Skeletal muscle tissue (tissue), 4 donors: ENCODE results near the gene RPTOR. TPM values are rescaled to one million over a fixed set of nuclear protein-coding genes. Genes with fewer than 3 reads are reported as not detected.

Experiments
- H3K27ac ChIP-seq: one replicate; pipeline ENCODE4 v1.7.0; 2013; ENCODE audit warnings: mild to moderate bottlenecking, low read depth, low read length, inconsistent platforms
- H3K27me3 ChIP-seq, 3 donors: one replicate each; pipeline ENCODE4 v1.7.0; 2013; ENCODE audit warnings: low read length in 3 of 3; ENCODE audit not compliant: control insufficient read depth in 3 of 3, insufficient read depth in 3 of 3
- H3K36me3 ChIP-seq, 3 donors: one replicate each; pipeline ENCODE4 v1.7.0; 2013; ENCODE audit warnings: low read length in 3 of 3; ENCODE audit not compliant: control insufficient read depth in 3 of 3, insufficient read depth in 3 of 3
- H3K4me1 ChIP-seq, 3 donors: one replicate each; pipeline ENCODE4 v1.7.0; 2013; ENCODE audit warnings: low read length in 3 of 3, mild to moderate bottlenecking in 3 of 3; ENCODE audit not compliant: control insufficient read depth in 3 of 3, insufficient read depth in 3 of 3
- H3K4me3 ChIP-seq, 3 donors: one replicate each; pipeline ENCODE4 v1.7.0; 2013; ENCODE audit warnings: low read length in 3 of 3
- H3K9ac ChIP-seq, 3 donors: one replicate each; pipeline ENCODE4 v1.7.0; 2013; ENCODE audit warnings: low read length in 3 of 3, mild to moderate bottlenecking in 3 of 3, moderate library complexity in 2 of 3, low read depth in 1 of 3
- H3K9me3 ChIP-seq, 3 donors: one replicate each; pipeline ENCODE4 v1.7.0; 2013; ENCODE audit warnings: low read length in 3 of 3; ENCODE audit not compliant: control insufficient read depth in 3 of 3
- total RNA-seq: library from RNA; depleted of rRNA; stranded (reverse); fragments of >200 nt; gene quantifications from one replicate; pipeline ENCODE4 v1.2.3, GENCODE V29; 2014
- donor health status: Osteomylitis.

RPTOR gene
- total RNA-seq, 1 donor from 2014 or later, result 24.5 TPM

GRCh38 chr17:80614332-80615047, 69.9 kb downstream of the RPTOR start:
- no peaks in the 10 kb centered on the region for H3K36me3 ChIP-seq
- H3K9me3 ChIP-seq, result no peaks in the 10 kb centered on the region
- no peak overlapping the region for H3K27ac ChIP-seq
- no peaks in the 10 kb centered on the region for H3K27me3 ChIP-seq
- H3K4me3 ChIP-seq, result no peak overlapping the region
- peaks cover 30 to 57% (median 46%) of the 10 kb centered on the region in 3 donors for H3K4me1 ChIP-seq
- H3K9ac ChIP-seq, result no peak overlapping the region

GRCh38 chr17:80615376-80615775, 70.7 kb downstream of the RPTOR start:
- H3K9ac ChIP-seq, result no peak overlapping the region
- peaks cover 29 to 54% (median 49%) of the 10 kb centered on the region in 3 donors for H3K4me1 ChIP-seq
- no peak overlapping the region for H3K4me3 ChIP-seq
- H3K9me3 ChIP-seq, result no peaks in the 10 kb centered on the region
- no peaks in the 10 kb centered on the region for H3K36me3 ChIP-seq
- no peaks in the 10 kb centered on the region for H3K27me3 ChIP-seq
- H3K27ac ChIP-seq, result no peak overlapping the region

DNA sequence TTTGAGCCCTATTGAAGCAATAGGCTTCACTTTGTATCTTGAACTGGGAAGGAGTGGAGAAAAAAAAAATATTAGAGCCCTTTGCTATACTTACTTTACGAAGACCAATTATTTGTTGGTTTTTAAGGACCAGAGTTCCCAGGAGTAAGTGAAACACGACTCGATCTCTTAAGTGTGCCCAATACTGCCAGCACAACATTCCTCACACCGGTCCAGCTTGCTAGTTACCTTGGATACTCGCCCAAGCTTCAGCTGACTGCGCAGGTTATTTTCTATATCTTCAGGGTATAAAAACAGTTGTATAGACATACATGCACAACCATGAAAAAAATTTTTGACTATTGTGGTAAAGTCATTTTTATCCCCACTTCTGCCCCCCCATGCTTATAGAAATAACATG, 72.1 kb downstream of the RPTOR start:
- Histone ChIP-seq H3K4me1 (peaks cover 29 to 58% (median 52%) of the 10 kb centered on the region in 3 donors), H3K27ac (no peak overlapping the region)

GRCh38 chr17:80618304-80618703, 73.7 kb downstream of the RPTOR start:
- peak overlapping the region in 1 of 3 donors; percentile 40 for H3K9ac ChIP-seq
- no peak overlapping the region for H3K27ac ChIP-seq

More for the DNA sequence above, 72.1 kb downstream of the RPTOR start:
- Histone ChIP-seq H3K9ac (peak overlapping the region in 1 of 3 donors; percentile 9), H3K9me3 (no peaks in the 10 kb centered on the region), H3K4me3 (peak overlapping the region in 2 of 3 donors; percentile 14 to 32), H3K36me3 (no peaks in the 10 kb centered on the region), H3K27me3 (no peaks in the 10 kb centered on the region)

GRCh38 chr17:80619535-80620235, 75.0 kb downstream of the RPTOR start:
- Histone ChIP-seq H3K4me1 (peaks cover 27 to 48% (median 37%) of the 10 kb centered on the region in 3 donors), H3K36me3 (peaks cover 0 to 1% (median 0%) of the 10 kb centered on the region in 3 donors), H3K9ac (peak overlapping the region in 1 of 3 donors; percentile 40), H3K27me3 (no peaks in the 10 kb centered on the region), H3K4me3 (no peak overlapping the region), H3K27ac (no peak overlapping the region), H3K9me3 (no peaks in the 10 kb centered on the region)

More at GRCh38 chr17:80618304-80618703, 73.7 kb downstream of the RPTOR start:
- H3K4me1 ChIP-seq, result peaks cover 33 to 57% (median 49%) of the 10 kb centered on the region in 3 donors
- no peaks in the 10 kb centered on the region for H3K36me3 ChIP-seq
- H3K4me3 ChIP-seq, result no peak overlapping the region
- no peaks in the 10 kb centered on the region for H3K9me3 ChIP-seq
- no peaks in the 10 kb centered on the region for H3K27me3 ChIP-seq

- Histone ChIP-seq H3K4me3 (no peak overlapping the region), H3K27ac (no peak overlapping the region), H3K9me3 (no peaks in the 10 kb centered on the region), H3K4me1 (peaks cover 21 to 40% (median 31%) of the 10 kb centered on the region in 3 donors), H3K9ac (peak overlapping the region in 1 of 3 donors; percentile 5), H3K27me3 (no peaks in the 10 kb centered on the region), H3K36me3 (peaks cover 0 to 5% (median 2%) of the 10 kb centered on the region in 3 donors)
These were observed 76.8 kb downstream of the RPTOR start for GRCh38 chr17:80621335-80621996.

- Histone ChIP-seq H3K9ac (peak overlapping the region in 2 of 3 donors; percentile 5 to 16), H3K9me3 (no peaks in the 10 kb centered on the region), H3K27me3 (no peaks in the 10 kb centered on the region), H3K27ac (no peak overlapping the region), H3K36me3 (peaks cover 0 to 6% (median 5%) of the 10 kb centered on the region in 3 donors), H3K4me3 (no peak overlapping the region), H3K4me1 (peaks cover 16 to 40% (median 27%) of the 10 kb centered on the region in 3 donors)
These were observed 77.3 kb downstream of the RPTOR start for GRCh38 chr17:80621997-80622357.

GRCh38 chr17:80624864-80625263, 80.2 kb downstream of the RPTOR start:
- no peak overlapping the region for H3K27ac ChIP-seq
- peaks cover 0 to 6% (median 5%) of the 10 kb centered on the region in 3 donors for H3K36me3 ChIP-seq
- peak overlapping the region in 1 of 3 donors; percentile 12 for H3K9ac ChIP-seq
- H3K4me1 ChIP-seq, result peaks cover 4 to 24% (median 11%) of the 10 kb centered on the region in 3 donors
- no peak overlapping the region for H3K4me3 ChIP-seq
- no peaks in the 10 kb centered on the region for H3K27me3 ChIP-seq
- no peaks in the 10 kb centered on the region for H3K9me3 ChIP-seq

- no peak overlapping the region for H3K27ac ChIP-seq
- peaks cover 4 to 22% (median 10%) of the 10 kb centered on the region in 3 donors for H3K4me1 ChIP-seq
- H3K36me3 ChIP-seq, result peaks cover 0 to 6% (median 5%) of the 10 kb centered on the region in 3 donors
- no peak overlapping the region for H3K9ac ChIP-seq
- no peaks in the 10 kb centered on the region for H3K9me3 ChIP-seq
- H3K4me3 ChIP-seq, result no peak overlapping the region
- H3K27me3 ChIP-seq, result no peaks in the 10 kb centered on the region
These were observed 81.0 kb downstream of the RPTOR start for GRCh38 chr17:80625627-80626026.
